SK-N-SH (cell line): ENCODE results near the gene SLC16A10.

Experiments
- EP300 ChIP-seq, 2 experiments: IDR thresholded peaks; 2 replicates each; pipeline versions ENCODE4 v1.4.0 to v1.6.1; 2012; ENCODE audit warnings: borderline replicate concordance in 1 of 2, low read depth in 1 of 2, low read length in 1 of 2
- EZH2phosphoT487 ChIP-seq: fragments of 200-600 bp; sonication (generic); IDR thresholded peaks from 2 replicates; pipeline ENCODE4 v1.6.1; 2017; ENCODE audit warnings: low read depth, mixed run types, mild to moderate bottlenecking, antibody characterized with exemption, moderate library complexity, borderline replicate concordance
- FOSL2 ChIP-seq: IDR thresholded peaks from 2 replicates; pipeline ENCODE4 v1.4.0; 2012; ENCODE audit warnings: low read depth, mild to moderate bottlenecking, moderate library complexity, borderline replicate concordance
- POLR2AphosphoS5 ChIP-seq: IDR thresholded peaks from 2 replicates; pipeline ENCODE4 v1.6.1; 2012; ENCODE audit warnings: low read depth, low read length
- RAD21 ChIP-seq: IDR thresholded peaks from 2 replicates; pipeline ENCODE4 v1.6.1; 2012; ENCODE audit warnings: mild to moderate bottlenecking, low read length
- RFX5 ChIP-seq: IDR thresholded peaks from 2 replicates; pipeline ENCODE4 v1.6.1; 2012; ENCODE audit warnings: mild to moderate bottlenecking, improper control_type of control experiment, low read length
- SMC3 ChIP-seq: IDR thresholded peaks from 2 replicates; pipeline ENCODE4 v1.6.1; 2012; ENCODE audit warnings: low read depth, low read length, improper control_type of control experiment
- TF ChIP-seq, protein P1 (sequence below): fragments of 200-600 bp; sonication (generic); IDR thresholded peaks from 2 replicates; pipeline ENCODE4 v1.6.1; 2017; ENCODE audit warnings: antibody characterized with exemption, mild to moderate bottlenecking, moderate library complexity
- TF ChIP-seq, protein P2 (sequence below): IDR thresholded peaks from 2 replicates; pipeline ENCODE4 v1.4.0; 2012; ENCODE audit warnings: low read depth, borderline replicate concordance
- TF ChIP-seq, protein P3 (sequence below): IDR thresholded peaks from 2 replicates; pipeline ENCODE4 v1.6.1; 2012; ENCODE audit warnings: mild to moderate bottlenecking, low read depth, low read length, moderate library complexity

DNA sequence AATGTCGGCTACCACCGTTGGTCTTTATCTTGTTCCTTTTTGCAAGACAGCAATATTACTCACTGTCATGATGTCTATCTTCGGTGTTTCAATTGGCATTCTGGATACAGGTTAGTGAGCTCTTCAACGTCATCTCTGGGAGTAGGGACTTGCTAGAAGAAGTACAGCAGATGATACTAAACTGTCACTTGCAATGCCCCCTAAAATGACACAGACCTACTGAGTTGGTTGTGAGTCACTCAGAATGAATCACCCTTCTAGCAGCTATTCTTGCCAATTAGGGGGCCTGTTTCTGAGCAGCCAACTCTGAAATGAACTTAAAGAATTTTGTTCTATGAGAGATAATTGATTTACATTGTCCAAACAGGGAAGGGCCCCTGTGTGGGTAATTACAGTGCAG lies 176.5 kb downstream of the SLC16A10 start:
- TF ChIP-seq, protein P1, sequence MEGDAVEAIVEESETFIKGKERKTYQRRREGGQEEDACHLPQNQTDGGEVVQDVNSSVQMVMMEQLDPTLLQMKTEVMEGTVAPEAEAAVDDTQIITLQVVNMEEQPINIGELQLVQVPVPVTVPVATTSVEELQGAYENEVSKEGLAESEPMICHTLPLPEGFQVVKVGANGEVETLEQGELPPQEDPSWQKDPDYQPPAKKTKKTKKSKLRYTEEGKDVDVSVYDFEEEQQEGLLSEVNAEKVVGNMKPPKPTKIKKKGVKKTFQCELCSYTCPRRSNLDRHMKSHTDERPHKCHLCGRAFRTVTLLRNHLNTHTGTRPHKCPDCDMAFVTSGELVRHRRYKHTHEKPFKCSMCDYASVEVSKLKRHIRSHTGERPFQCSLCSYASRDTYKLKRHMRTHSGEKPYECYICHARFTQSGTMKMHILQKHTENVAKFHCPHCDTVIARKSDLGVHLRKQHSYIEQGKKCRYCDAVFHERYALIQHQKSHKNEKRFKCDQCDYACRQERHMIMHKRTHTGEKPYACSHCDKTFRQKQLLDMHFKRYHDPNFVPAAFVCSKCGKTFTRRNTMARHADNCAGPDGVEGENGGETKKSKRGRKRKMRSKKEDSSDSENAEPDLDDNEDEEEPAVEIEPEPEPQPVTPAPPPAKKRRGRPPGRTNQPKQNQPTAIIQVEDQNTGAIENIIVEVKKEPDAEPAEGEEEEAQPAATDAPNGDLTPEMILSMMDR = no peak
- TF ChIP-seq RAD21 (no peak), SMC3 (no peak), RFX5 (no peak), EP300 (IDR thresholded peaks at IDR 0.05; ENCODE audit: borderline replicate concordance in 1 of 2, low read depth in 1 of 2, low read length in 1 of 2) (peak; percentile 66 to 92), POLR2AphosphoS5 (peak; percentile 90), EZH2phosphoT487 (no peak), FOSL2 (peak; percentile 99)
- TF ChIP-seq, protein P2, sequence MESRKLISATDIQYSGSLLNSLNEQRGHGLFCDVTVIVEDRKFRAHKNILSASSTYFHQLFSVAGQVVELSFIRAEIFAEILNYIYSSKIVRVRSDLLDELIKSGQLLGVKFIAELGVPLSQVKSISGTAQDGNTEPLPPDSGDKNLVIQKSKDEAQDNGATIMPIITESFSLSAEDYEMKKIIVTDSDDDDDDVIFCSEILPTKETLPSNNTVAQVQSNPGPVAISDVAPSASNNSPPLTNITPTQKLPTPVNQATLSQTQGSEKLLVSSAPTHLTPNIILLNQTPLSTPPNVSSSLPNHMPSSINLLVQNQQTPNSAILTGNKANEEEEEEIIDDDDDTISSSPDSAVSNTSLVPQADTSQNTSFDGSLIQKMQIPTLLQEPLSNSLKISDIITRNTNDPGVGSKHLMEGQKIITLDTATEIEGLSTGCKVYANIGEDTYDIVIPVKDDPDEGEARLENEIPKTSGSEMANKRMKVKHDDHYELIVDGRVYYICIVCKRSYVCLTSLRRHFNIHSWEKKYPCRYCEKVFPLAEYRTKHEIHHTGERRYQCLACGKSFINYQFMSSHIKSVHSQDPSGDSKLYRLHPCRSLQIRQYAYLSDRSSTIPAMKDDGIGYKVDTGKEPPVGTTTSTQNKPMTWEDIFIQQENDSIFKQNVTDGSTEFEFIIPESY = no peak
- TF ChIP-seq, protein P3, sequence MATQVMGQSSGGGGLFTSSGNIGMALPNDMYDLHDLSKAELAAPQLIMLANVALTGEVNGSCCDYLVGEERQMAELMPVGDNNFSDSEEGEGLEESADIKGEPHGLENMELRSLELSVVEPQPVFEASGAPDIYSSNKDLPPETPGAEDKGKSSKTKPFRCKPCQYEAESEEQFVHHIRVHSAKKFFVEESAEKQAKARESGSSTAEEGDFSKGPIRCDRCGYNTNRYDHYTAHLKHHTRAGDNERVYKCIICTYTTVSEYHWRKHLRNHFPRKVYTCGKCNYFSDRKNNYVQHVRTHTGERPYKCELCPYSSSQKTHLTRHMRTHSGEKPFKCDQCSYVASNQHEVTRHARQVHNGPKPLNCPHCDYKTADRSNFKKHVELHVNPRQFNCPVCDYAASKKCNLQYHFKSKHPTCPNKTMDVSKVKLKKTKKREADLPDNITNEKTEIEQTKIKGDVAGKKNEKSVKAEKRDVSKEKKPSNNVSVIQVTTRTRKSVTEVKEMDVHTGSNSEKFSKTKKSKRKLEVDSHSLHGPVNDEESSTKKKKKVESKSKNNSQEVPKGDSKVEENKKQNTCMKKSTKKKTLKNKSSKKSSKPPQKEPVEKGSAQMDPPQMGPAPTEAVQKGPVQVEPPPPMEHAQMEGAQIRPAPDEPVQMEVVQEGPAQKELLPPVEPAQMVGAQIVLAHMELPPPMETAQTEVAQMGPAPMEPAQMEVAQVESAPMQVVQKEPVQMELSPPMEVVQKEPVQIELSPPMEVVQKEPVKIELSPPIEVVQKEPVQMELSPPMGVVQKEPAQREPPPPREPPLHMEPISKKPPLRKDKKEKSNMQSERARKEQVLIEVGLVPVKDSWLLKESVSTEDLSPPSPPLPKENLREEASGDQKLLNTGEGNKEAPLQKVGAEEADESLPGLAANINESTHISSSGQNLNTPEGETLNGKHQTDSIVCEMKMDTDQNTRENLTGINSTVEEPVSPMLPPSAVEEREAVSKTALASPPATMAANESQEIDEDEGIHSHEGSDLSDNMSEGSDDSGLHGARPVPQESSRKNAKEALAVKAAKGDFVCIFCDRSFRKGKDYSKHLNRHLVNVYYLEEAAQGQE = no peak
